Skin of body (tissue), 2 donors: Measurements from ENCODE around the gene GARIN3. TPM values are rescaled to one million over a fixed set of nuclear protein-coding genes. Genes with fewer than 3 reads are reported as not detected.

ENCODE experiments used
- DNase-seq: peaks from one replicate; lab custom pipeline; 2025; lab: John Stamatoyannopoulos, UW
- total RNA-seq: library from RNA; depleted of rRNA; stranded (reverse); fragments of >200 nt; gene quantifications from one replicate; pipeline ENCODE4 v1.2.3, GENCODE V29; 2014

Gene GARIN3
- total RNA-seq, result not detected

DNA sequence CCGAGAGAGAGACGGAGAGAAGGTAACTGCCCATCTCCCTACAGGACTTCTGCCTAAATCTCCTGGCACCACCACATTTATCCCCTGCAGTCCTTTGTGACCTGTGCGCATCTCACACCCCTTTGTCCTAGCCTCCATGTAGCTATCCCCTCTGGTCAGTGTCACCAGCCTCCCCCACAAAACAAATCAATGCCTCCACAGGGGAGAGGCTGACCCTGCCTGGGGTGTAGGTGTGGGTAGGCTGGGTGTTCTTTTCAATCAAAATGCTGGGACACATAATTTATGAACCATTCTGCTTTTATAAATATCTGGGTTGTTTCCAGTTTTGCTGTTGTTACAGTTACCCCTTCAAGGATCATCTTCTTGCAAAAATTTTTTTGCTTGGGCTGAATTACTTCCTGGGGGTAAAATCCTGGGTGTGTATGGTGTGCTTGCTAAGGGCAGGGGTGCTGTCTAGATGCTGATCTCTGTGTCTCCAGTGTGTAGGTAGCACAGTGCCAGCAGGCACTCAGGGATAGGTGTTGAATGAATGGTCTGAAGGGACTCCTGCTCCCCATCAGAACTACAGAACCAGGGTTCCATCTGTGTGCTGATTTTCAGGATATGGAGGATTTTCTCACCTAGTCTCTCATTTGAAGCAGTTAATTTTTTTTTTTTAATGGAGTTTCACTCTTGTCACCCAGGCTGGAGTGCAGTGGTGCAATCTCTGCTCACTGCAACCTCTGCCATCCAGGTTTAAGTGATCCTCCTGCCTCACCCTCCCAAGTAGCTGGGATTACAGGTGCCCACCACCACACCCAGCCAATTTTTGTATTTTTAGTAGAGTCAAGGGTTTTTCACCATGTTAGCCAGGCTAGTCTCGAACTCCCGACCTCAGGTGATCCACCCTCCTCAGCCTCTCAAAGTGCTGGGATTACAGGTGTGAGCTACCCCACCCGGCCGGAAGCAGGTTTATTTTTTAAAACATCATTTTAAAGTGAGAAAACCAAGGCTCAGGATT lies at the start of gene GARIN3:
Gene GARIN3, minus strand, starts transcription at position 51 of the 1,000 bp plus-strand sequence. CDS start 96 bp downstream, outside the sequence.
- no peak for DNase-seq

DNA sequence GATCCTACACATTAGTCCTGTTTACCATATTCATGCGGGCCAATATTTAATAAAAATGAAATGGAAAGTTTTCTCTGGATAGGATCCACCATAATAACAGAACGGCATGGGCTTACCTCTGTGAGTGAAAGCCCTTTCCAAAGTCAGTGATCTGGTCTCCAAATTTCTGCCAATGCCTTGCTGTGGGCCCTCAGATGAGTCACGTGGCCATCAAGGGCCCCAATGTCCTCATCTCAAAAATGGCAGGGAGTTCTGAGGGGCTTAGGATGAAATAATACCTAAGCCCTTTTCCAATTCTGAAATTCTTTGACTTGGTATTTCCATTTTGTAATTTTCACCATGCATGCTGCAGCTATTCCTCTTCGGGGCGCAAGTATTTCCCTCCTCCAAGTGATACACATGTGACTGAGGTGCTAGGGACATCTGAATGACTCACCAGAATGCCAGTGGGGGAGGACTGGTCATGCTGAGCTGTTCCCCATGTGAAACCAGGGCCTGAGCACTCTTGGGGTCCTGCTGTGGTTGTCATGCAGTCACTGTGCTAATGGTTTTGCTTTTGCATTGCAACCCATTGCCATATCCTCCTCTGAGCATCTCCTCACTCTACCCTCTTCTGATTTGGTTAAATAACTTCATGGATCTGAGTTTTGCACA lies 49.6 kb upstream of the GARIN3 start:
- no peak for DNase-seq

DNA sequence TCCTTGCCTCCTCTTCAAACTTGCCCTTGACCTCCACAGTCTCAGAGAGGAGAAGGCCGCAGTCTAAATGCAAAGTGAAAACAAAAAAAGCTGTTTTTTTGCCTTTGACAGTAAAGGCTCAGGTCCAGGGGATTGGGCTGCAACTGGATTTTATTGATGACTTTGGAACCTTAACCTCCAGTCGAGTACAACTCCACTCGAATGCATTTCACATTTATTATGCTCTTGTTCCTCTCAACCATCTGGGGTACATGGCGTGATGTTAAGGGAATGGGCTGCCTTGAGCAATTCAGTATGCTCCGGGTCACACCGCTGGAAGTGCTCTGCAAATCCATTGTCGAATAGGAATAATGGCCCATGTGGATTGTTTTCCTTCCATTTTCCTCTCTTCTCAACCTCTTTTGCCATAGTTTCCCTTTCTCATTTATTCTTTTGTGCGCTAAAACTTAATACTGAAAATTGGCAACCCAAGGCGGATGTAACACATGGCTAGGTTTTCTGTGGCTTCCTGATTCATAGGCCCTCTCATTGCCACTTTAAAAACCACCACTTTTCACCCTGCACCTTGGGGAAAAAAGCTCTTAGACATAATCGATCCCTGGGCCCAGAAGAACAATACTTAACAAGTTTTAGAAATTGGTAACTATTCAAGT lies 48.9 kb upstream of the GARIN3 start:
- DNase-seq, result no peak

- no peak for DNase-seq
Observed at GRCh38 chr5:157214415-157214814, 48.4 kb upstream of the GARIN3 start.

DNA sequence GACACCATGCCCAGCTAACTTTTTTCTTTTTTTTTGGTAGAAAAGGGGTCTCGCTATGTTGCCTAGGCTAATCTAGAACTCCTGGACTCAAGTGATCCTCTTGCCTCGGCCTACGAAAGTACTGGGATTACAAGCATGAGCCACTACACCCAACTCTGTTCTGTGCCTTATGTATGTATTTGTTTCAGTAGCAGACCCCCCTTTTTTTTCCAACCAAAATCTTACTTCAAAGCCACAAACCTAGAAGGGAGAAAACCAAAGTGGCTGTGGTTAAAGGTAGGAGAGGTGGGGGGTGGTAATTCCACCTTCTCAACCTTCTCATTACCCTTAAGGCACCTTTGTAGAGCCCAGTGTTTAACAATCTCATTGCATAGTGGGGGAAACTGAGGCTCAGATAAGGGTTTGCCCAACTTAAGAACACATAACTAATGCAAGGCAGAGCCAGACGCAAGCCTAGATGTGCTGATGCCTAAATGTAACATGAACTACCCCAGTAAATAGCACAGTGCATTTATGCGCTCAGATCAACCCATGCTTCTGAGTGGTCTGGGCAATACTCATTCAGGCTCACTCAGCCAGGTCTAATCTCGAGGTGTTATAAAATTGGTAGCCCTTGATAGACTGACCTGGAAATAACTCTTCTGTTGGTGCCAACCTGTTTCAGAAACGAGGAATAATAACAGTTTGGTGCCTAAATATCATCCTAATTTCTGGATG lies 47.6 kb upstream of the GARIN3 start:
- DNase-seq, result no peak

- no peak for DNase-seq
Observed at GRCh38 chr5:157212307-157212706, 46.2 kb upstream of the GARIN3 start.

DNA sequence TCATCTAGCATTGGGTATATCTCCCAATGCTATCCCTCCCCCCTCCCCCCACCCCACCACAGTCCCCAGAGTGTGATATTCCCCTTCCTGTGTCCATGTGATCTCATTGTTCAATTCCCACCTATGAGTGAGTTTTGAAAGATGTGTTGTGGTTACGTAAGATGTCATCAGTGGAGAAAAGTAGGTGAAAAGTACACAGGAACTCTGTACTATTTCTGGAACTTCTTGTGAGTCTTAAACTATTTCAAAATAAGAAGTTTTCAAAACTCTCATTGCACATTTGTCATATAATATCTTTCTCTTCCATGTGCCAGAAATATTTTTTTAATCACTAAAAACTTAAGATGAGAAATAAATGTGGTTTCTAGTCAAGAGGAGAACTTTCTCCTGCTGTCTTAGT lies 44.6 kb upstream of the GARIN3 start:
- DNase-seq, result peak; percentile 11

DNA sequence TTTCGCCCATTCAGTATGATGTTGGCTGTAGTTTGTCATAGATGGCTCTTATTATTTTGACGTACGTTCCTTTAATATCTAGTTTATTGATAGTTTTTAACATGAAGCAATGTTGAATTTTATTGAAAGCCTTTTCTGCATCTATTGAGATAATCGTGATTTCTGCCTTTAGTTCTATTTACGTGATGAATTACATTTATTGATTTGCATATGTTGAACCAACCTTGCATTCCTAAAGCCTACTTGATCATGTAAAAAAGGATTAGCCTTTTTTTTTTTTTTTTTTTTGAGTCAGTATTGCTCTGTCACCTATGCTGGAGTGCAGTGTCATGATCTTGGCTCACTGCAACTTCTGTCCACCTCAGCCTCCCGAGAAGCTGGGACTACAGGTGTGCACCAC lies 39.6 kb upstream of the GARIN3 start:
- DNase-seq, result no peak

DNA sequence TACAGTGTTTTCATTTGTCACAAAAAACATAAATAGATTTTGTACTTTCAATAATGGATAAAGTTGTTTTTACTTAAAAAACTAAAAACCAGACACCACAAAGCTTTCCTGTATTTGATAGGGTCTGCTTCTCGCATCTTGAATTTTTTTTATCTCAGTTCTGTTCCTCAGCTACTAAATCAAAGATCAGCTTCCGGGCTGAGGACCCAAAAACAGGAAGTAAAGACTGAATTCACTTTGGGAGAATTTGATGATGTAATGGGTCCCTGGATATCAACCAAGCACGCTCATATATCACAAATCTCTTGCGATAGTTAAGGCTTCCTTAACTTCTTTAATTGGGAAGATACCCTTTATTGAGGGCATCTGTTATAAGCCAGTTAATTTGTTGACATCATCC lies 38.7 kb upstream of the GARIN3 start:
- no peak for DNase-seq

DNA sequence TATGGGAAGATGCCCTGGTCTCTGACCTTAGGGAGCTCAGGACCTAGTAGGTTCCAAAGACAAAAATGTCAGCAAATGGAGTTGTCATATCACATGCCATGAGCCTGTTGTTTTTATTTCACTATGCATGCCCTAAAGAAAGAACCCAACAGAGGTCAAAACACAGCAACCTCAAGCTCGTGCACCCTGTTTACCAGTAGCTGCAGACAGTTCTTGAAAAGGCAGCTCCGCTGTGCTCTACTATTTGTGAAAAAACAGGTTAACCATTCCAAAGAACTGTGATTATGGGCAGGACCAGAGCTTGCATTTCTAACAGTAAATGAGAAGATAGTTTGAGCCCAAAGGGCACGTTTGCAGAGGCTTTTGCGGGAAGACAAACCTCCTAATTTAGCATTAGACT lies 37.4 kb upstream of the GARIN3 start:
- no peak for DNase-seq

DNA sequence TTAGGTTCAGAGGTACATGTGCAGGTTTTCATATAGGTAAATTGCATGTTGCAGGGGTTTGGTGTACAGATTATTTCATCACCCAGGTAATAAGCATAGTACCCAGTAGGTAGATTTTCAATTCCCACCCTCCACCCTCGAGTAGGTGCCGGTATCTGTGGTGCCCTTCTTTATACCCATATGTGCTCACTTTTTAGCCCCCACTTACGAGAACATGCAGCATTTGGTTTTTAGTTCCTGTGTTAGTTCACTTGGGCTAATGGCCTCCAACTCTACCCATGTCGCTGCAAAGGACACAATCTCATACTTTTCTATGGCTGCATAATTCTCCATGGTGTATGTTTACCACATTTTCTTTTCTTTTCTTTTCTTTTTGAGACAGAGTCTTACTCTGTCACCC lies 35.8 kb upstream of the GARIN3 start:
- no peak for DNase-seq

- no peak for DNase-seq
Observed at GRCh38 chr5:157198277-157198986, 32.4 kb upstream of the GARIN3 start.

DNA sequence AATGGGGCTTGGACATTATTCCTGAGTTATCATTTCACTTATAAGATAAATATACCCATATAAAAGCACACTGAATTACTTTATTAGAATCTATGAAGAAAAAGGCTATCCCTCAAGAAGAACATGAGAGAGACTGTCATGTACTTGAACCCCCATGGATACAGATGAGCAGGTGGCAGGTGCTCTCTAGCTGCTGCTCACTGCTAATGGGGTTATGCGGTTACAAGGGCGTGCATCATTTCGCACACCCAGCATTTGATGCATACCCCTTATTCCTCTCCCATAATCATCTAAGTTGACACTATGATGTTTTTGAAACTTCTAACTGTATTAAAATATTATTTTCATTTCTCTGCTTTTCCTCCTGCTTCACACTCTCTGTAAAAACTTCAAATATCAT lies 31.0 kb upstream of the GARIN3 start:
- DNase-seq, result no peak

- no peak for DNase-seq
Observed at GRCh38 chr5:157196045-157196444, 30.0 kb upstream of the GARIN3 start.

DNA sequence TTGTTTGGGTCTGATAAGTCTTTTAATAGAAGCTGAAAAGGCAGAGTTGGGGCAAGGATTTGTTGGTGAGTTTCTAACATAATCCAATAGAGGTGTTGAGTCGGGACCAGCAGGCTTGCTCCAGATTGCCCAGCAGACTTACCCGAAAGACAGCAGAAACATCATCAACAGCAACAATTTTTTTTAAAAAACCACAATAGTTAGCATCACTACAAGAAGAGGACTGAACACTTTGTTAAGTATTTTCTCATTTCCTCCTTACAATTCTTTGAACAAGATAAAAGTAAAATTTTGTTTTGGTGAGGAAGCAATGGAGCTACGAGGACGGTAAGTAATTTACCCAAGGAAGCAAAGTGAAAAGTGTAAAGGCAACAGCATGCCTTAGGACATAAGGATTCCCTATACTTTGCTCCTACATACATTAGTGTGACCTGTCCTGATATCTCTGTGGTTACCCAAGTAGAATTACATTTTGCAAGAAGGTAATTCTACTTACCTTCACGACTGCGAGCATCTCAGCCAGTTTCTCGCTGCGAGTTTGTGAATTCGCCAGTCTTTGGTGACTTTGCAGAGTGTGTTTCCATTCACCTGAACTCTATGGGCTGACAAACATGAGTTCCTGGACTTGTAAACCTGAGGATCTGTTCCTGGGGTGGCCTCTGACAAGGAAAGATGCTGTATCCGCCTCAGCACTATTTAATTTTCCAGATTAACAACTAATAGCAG lies 27.8 kb upstream of the GARIN3 start:
- no peak for DNase-seq

GRCh38 chr5:157189223-157189622 lies 23.2 kb upstream of the GARIN3 start:
- DNase-seq, result no peak

DNA sequence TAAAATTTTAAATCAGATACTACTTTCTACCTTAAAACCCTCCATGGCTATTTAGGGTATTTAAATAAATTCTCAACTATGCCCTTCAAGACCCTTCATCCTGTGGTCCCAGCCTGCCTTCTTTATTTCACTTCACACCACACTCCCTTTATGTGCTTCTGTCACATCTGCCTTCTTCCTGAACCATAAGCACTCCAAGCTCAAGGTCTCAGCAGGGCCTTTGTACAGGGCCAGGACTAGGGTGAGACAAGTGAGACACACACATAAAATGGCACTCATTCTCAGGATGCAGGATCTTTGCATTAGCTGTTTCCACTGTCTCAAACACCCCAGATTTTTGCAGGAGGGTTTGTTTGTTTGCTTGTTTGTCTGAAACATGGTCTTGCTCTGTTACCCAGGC lies 22.2 kb upstream of the GARIN3 start:
- DNase-seq, result no peak

- no peak for DNase-seq
Observed at GRCh38 chr5:157187046-157187754, 21.1 kb upstream of the GARIN3 start.

DNA sequence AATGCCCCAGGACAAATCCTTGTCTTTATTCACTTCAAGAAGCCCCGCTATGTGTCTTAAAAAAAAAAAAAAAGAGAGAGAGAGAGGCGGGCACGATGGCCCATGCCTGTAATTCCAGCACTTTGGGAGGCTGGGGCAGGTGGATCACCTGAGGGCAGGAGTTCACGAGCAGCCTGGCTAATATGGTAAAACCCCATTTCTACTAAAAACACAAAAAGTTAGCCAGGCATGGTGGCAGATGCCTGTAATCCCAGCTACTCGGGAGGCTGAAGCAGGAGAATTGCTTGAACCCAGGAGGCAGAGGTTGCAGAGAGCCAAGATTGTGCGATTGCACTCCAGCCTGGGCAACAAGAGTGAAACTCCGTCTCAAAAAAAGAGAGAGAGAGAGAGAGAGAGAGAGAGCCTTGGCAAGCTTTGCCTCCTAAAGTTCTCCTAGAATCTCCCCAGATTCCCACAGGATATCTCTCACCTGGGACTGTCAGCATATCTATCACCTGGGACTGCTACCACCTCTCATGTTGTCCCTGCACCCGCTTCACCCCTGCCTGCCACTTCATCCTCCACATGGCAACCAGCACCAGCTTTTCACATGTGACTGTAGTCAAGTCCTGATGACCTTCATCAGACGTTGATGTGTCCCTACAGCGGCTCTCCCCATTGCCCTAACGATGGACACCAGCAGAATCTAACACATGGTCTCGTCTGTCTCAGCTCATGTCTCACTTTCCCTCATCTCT lies 20.4 kb upstream of the GARIN3 start:
- no peak for DNase-seq
